Gastrocnemius medialis (tissue), 4 donors: ENCODE data around the gene OBSCN.

Experiments used
- POLR2A ChIP-seq, 2 donors: fragments of 450-650 bp; IDR thresholded peaks; one replicate each; pipeline ENCODE4 v1.6.1; 2017; ENCODE audit warnings: antibody characterized with exemption in 2 of 2, mild to moderate bottlenecking in 2 of 2, moderate library complexity in 2 of 2
- TF ChIP-seq, protein P1 (sequence below), 5 experiments: fragments of 450-650 bp in 3 of 5; fragments of 200-600 bp in 2 of 5; sonication (generic) in 2 of 5; IDR thresholded peaks in 4 of 5; conservative IDR thresholded peaks in 1 of 5; 1 replicate in 4 of 5; 2 replicates in 1 of 5; pipeline ENCODE4 v1.5.1; 2016 to 2019; ENCODE audit warnings: antibody characterized with exemption in 5 of 5, mild to moderate bottlenecking in 3 of 5, moderate library complexity in 3 of 5

DNA sequence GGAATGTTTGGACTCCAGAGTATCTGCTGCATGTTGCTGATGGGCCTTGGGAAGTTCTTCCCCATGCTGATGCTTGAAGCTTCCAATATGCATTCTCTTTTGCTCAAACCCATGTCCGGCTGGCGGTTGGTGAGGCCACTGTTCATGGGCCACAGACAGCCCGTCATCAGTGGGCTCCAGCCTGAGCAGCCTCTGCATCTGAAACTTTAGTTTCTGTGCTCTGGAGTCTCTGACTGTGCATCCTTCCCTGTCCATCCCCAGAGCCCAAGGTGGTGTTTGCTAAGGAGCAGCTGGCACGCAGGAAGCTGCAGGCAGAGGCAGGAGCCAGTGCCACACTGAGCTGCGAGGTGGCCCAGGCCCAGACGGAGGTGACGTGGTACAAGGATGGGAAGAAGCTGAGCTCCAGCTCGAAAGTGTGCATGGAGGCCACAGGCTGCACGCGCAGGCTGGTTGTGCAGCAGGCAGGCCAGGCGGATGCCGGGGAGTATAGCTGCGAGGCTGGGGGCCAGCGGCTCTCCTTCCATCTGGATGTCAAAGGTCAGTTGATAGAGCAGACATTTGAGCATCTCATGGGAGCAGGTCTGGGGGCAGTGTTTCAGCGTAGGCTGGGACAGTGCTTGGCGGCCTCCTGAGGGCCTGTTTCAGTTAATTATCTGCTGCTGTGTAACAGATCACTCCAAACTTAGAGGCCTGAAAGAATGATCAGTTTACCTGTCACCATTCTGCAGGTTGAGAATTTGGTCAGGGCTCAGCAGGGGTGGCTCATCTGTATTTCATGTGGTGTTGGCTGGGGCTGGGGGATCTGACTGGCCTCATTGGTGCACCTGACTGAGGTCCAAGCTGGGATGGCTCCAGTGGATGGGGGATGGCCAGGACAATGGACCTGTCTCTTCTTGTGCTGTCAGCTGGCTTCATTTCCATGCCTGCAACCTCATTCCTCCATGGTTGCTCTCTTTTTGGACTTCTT lies 16.6 kb downstream of the OBSCN start:
- TF ChIP-seq POLR2A (IDR thresholded peaks at IDR 0.05): no peak
- TF ChIP-seq, protein P1, sequence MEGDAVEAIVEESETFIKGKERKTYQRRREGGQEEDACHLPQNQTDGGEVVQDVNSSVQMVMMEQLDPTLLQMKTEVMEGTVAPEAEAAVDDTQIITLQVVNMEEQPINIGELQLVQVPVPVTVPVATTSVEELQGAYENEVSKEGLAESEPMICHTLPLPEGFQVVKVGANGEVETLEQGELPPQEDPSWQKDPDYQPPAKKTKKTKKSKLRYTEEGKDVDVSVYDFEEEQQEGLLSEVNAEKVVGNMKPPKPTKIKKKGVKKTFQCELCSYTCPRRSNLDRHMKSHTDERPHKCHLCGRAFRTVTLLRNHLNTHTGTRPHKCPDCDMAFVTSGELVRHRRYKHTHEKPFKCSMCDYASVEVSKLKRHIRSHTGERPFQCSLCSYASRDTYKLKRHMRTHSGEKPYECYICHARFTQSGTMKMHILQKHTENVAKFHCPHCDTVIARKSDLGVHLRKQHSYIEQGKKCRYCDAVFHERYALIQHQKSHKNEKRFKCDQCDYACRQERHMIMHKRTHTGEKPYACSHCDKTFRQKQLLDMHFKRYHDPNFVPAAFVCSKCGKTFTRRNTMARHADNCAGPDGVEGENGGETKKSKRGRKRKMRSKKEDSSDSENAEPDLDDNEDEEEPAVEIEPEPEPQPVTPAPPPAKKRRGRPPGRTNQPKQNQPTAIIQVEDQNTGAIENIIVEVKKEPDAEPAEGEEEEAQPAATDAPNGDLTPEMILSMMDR (IDR thresholded peaks at IDR 0.05 in 4 of 5, conservative IDR thresholded peaks at IDR 0.05 in 1 of 5): no peak
